Measurements from ENCODE around the gene DHDDS. TPM values are rescaled to one million over a fixed set of nuclear protein-coding genes. Genes with fewer than 3 reads are reported as not detected.

Gene DHDDS, protein sequence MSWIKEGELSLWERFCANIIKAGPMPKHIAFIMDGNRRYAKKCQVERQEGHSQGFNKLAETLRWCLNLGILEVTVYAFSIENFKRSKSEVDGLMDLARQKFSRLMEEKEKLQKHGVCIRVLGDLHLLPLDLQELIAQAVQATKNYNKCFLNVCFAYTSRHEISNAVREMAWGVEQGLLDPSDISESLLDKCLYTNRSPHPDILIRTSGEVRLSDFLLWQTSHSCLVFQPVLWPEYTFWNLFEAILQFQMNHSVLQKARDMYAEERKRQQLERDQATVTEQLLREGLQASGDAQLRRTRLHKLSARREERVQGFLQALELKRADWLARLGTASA
- 58.9 and 68.2 TPM in 2 replicates for total RNA-seq

DNA sequence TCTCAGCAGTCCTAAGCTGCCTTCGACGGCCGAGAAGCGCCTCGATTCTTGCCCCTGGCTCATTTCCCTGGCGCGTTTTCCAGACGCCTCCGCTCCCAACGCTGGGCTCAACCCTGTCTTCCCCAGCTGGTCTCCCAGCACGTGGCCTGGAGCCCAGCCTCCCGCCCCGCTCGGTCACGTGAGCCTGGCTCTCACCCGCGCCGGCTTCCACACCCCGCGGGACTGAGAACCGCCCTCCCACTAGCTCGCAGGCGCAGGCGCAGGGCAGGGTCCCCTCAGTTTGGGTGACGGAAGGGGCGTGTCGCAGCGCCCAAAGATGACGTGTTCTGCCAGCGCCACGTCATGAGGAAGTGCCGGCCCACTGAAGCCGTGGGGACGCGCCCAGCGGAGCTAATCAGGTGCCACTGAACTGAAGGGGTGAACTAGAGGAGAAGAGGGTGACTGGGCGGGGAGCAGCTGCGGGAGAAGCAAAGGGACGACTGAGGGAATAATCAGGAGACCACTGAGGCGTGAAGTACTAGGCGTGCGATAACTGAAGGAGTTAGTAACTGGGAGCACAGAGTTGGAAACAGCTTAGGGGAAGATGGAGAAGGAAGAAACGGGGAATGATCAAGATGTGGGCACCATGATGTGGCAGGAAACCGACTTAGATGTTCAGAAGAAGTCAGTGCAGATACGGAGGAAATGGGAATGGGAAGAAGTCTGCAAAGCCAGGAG lies at the start of gene DHDDS:
Gene DHDDS, plus strand, starts transcription at position 343 of the 717 bp plus-strand sequence. CDS start 625 bp downstream, outside the sequence.

GRCh38 chr1:26410706-26411623 lies 21.2 kb upstream of the DHDDS start, which contains the start of gene LIN28A:
LIN28A (plus strand) TSS chr1:26410817; CDS start chr1:26410892, 75 bp downstream.

GRCh38 chr1:26472320-26472900 lies 40.3 kb downstream of the DHDDS start, which contains the start of gene HMGN2:
HMGN2 (plus strand) TSS chr1:26472440; CDS start chr1:26472613, 173 bp downstream.

Other genes starting within 250 kb of the DHDDS start
- gene CATSPER4, start 241.7 kb upstream of the DHDDS start, total RNA-seq: not detected in 2 replicates
- gene CEP85, start 198.1 kb upstream of the DHDDS start, total RNA-seq: 11.3 and 17.1 TPM in 2 replicates
- gene SH3BGRL3, start 152.2 kb upstream of the DHDDS start, total RNA-seq: 33.6 and 41.1 TPM in 2 replicates
- 2.7 and 4.5 TPM in 2 replicates for gene UBXN11, start 125.7 kb upstream of the DHDDS start, total RNA-seq
- gene CD52, start 114.4 kb upstream of the DHDDS start, total RNA-seq: not detected in 2 replicates
- gene CRYBG2, start 78.2 kb upstream of the DHDDS start, total RNA-seq: not detected in 2 replicates
- not detected in 2 replicates for gene ZNF683, start 59.6 kb upstream of the DHDDS start, total RNA-seq
- not detected in 2 replicates for gene LIN28A, start 21.5 kb upstream of the DHDDS start, total RNA-seq
- gene HMGN2, start 40.1 kb downstream of the DHDDS start, total RNA-seq: 320 and 391 TPM in 2 replicates
- gene RPS6KA1, start 97.4 kb downstream of the DHDDS start, total RNA-seq: 12.1 and 18.1 TPM in 2 replicates

All from thoracic aorta endothelial cell (primary cell).